ENCODE results near the gene AVP.

GRCh38 chr20:3051385-3052019 is 33.0 kb downstream of the AVP start:
- TF ChIP-seq, protein P1, sequence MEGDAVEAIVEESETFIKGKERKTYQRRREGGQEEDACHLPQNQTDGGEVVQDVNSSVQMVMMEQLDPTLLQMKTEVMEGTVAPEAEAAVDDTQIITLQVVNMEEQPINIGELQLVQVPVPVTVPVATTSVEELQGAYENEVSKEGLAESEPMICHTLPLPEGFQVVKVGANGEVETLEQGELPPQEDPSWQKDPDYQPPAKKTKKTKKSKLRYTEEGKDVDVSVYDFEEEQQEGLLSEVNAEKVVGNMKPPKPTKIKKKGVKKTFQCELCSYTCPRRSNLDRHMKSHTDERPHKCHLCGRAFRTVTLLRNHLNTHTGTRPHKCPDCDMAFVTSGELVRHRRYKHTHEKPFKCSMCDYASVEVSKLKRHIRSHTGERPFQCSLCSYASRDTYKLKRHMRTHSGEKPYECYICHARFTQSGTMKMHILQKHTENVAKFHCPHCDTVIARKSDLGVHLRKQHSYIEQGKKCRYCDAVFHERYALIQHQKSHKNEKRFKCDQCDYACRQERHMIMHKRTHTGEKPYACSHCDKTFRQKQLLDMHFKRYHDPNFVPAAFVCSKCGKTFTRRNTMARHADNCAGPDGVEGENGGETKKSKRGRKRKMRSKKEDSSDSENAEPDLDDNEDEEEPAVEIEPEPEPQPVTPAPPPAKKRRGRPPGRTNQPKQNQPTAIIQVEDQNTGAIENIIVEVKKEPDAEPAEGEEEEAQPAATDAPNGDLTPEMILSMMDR (IDR thresholded peaks at IDR 0.05), result no peak
- TF ChIP-seq POLR2A (IDR thresholded peaks at IDR 0.05), result no peak

All from Peyer's patch (tissue), 4 donors.